ENCODE measurements around the gene DHX57.

DHX57 gene

DNA sequence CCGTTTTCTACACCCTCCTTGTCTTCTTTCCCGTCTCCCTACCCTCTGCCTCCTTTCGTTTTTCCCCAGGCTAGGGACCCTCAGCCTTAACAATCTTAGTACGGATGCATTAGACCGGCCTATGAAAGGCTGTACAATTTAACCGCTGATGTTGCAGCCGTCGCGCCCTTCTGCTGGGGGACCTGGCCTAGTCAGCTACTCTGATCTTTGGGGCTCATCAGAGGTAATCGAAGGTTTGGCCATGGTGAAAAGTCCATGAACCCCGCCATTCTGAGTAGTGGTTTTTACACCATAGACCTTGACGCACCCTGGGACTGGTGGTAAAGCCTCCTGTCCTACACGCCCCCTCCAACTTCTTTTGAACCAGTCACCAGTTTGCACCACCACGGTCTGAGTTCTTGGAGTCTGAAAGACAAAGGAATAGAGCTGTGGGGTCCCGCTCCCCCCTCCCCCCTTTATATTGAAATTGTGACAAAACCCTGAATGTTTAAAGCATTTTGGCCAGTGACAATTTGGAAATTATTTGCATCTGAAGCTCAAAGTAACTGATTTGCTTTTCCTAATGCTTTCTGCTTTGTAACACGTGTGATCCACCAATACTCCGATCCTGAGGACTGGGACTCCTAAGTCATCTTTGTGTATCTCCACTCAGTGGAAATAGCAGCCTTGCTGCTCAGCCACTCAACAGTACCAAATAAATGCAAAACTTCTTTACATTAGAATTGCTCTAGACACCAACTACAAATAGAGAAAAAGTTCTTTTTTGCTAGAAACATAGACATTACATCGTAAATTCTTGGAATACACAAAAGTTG is 123.9 kb downstream of the DHX57 start:
- Histone ChIP-seq H3K27me3 (ENCODE audit: insufficient read depth, low read length) (no peaks in the 10 kb centered on the region), H3K79me2 (ENCODE audit: insufficient read depth, low read length) (peaks cover 39% of the 10 kb centered on the region), H3K36me3 (ENCODE audit: insufficient read depth, low read length) (peaks cover 39% of the 10 kb centered on the region), H3K4me3 (ENCODE audit: low read depth, low read length, poor library complexity, severe bottlenecking) (peak overlapping the region; percentile 95), H4K20me1 (ENCODE audit: insufficient read depth, low read length) (no peaks in the 10 kb centered on the region), H3K9me3 (ENCODE audit: low read length) (no peaks in the 10 kb centered on the region), H3K4me2 (ENCODE audit: low read length) (peak overlapping the region; percentile 80), H2AFZ (ENCODE audit: low read length) (peak overlapping the region; percentile 92), H3K27ac (ENCODE audit: low read depth, low read length, poor library complexity, severe bottlenecking) (peak overlapping the region; percentile 62), H3K9me2 (ENCODE audit: low read depth, low read length) (no peaks in the 10 kb centered on the region), H3K9ac (ENCODE audit: low read length) (peak overlapping the region; percentile 99), H3K4me1 (ENCODE audit: insufficient read depth, low read length, severe bottlenecking) (peaks cover 48% of the 10 kb centered on the region), H3F3A (ENCODE audit: insufficient read depth, low read length) (no peaks in the 10 kb centered on the region)
- TF ChIP-seq CTCF (IDR thresholded peaks at IDR 0.05; ENCODE audit: low read length) = no peak
- no peak for TF ChIP-seq EZH2 (IDR thresholded peaks at IDR 0.05; ENCODE audit: borderline replicate concordance, low read length)

DNA sequence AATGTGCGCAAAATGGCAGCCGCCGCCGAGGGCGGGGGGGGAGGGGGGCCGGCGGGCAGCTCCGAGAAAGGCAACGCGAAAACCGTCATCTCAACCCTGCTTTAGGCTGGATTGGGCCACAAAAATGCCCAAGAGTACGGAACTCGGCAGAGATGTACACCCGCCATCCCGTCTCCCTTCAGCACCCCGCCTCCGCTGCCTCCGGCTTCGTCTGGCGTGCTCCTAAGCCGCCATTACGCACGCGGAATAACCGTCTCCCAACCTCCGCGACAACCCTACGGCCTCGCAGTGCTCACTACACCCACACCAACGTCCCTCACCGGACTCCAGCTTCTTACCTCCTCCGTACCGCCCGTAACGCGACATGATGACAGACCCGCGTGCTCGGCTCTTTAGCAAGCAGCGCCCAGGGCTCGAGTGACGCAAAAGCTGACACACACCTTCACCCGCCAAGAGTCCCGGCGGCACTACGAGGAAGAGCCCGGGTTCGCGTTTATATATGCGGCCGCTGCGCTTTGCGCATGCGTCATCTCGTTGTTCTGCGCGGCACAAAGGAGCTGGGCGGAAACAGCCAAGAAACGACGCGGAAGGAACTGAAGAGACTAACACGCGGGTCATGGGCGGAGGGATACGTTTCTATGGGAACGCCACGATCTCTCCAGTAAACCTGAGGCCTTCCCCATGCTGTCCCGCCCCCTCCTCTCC is 124.7 kb downstream of the DHX57 start, which contains the start of gene SRSF7:
SRSF7 (minus strand) TSS at position 471 of the 705 bp plus-strand sequence; CDS start at position 366, 105 bp downstream.
- TF ChIP-seq CTCF (IDR thresholded peaks at IDR 0.05; ENCODE audit: low read length) (no peak), EZH2 (IDR thresholded peaks at IDR 0.05; ENCODE audit: borderline replicate concordance, low read length) (no peak)
- Histone ChIP-seq H3F3A (ENCODE audit: insufficient read depth, low read length) (peaks cover 6% of the 10 kb centered on the region; the same call in 1 of the 2 replicates), H3K27me3 (ENCODE audit: insufficient read depth, low read length) (no peaks in the 10 kb centered on the region), H3K36me3 (ENCODE audit: insufficient read depth, low read length) (peaks cover 46% of the 10 kb centered on the region), H4K20me1 (ENCODE audit: insufficient read depth, low read length) (no peaks in the 10 kb centered on the region), H3K9me2 (ENCODE audit: low read depth, low read length) (no peaks in the 10 kb centered on the region), H3K4me2 (ENCODE audit: low read length) (peak within 1 kb of the TSS; percentile 80), H3K4me1 (ENCODE audit: insufficient read depth, low read length, severe bottlenecking) (peaks cover 56% of the 10 kb centered on the region), H3K27ac (ENCODE audit: low read depth, low read length, poor library complexity, severe bottlenecking) (peak within 1 kb of the TSS; percentile 92), H3K4me3 (ENCODE audit: low read depth, low read length, poor library complexity, severe bottlenecking) (peak within 1 kb of the TSS; percentile 95), H2AFZ (ENCODE audit: low read length) (peak within 1 kb of the TSS; percentile 92), H3K9ac (ENCODE audit: low read length) (peak within 1 kb of the TSS; percentile 99), H3K79me2 (ENCODE audit: insufficient read depth, low read length) (peaks cover 39% of the 10 kb centered on the region), H3K9me3 (ENCODE audit: low read length) (no peaks in the 10 kb centered on the region)

DNA sequence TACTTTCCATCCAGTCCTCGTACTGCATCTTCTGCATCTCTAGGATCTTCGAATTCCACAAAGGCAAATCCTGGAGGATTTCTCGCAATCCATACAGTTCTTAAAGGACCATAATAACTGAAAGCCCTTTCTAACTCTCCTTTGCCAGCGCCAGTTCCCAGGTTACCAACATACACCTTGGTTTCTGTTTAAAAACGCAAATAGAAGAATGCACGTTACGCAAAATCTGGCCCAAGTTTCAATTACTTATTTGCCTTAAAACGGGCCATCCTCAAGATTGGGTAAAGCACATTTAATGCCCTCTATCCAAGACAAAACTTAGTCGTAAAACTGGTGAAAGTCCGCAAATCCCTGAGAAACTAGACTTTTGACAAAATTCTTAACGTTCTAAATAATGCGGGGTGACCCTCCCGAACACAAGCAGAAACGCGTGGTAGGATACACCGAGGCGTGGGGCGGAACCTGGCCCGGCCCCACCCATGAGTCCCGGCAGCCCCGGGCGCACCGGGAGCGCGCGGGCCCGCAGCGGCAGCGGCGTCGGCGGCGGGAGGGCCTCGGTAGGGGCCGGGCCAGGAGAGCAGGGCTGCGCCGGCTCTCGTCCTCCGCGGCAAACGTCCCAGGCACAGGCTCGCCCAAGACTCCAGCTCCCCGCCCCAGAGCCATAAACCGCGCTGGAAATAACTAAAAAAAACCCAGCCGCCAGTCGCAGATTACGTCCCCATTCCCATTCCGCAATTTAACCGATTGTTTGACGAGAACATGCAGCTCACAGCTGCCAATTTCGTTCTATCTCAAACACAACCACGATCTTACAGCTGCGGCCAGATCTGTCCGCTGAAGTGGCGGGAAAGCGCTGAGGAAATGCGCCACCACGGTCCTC is 125.5 kb downstream of the DHX57 start:
- Histone ChIP-seq H3K27me3 (ENCODE audit: insufficient read depth, low read length) (no peaks in the 10 kb centered on the region), H3K27ac (ENCODE audit: low read depth, low read length, poor library complexity, severe bottlenecking) (peak overlapping the region; percentile 92), H3K9me3 (ENCODE audit: low read length) (no peaks in the 10 kb centered on the region), H3K4me3 (ENCODE audit: low read depth, low read length, poor library complexity, severe bottlenecking) (peak overlapping the region; percentile 95), H3K4me1 (ENCODE audit: insufficient read depth, low read length, severe bottlenecking) (peaks cover 56% of the 10 kb centered on the region), H3F3A (ENCODE audit: insufficient read depth, low read length) (peaks cover 7% of the 10 kb centered on the region; the same call in 1 of the 2 replicates), H3K4me2 (ENCODE audit: low read length) (peak overlapping the region; percentile 80), H2AFZ (ENCODE audit: low read length) (no peak overlapping the region), H4K20me1 (ENCODE audit: insufficient read depth, low read length) (no peaks in the 10 kb centered on the region), H3K36me3 (ENCODE audit: insufficient read depth, low read length) (peaks cover 54% of the 10 kb centered on the region), H3K79me2 (ENCODE audit: insufficient read depth, low read length) (peaks cover 39% of the 10 kb centered on the region), H3K9ac (ENCODE audit: low read length) (peak overlapping the region; percentile 99), H3K9me2 (ENCODE audit: low read depth, low read length) (no peaks in the 10 kb centered on the region)
- TF ChIP-seq CTCF (IDR thresholded peaks at IDR 0.05; ENCODE audit: low read length) (no peak), EZH2 (IDR thresholded peaks at IDR 0.05; ENCODE audit: borderline replicate concordance, low read length) (no peak)

Measured in OCI-LY1 (cell line).